Adrenal gland (tissue), 5 donors: ENCODE data around the gene DMD.

ENCODE experiments used
- CTCF ChIP-seq, 6 experiments: fragments of 450-650 bp in 4 of 6; fragments of 200-600 bp in 2 of 6; sonication (generic) in 1 of 6; IDR thresholded peaks; 1 replicate in 5 of 6; 2 replicates in 1 of 6; pipeline versions ENCODE4 v1.5.1 to v1.8.0; 2016 to 2021; ENCODE audit warnings: antibody characterized with exemption in 6 of 6, mild to moderate bottlenecking in 2 of 6, moderate library complexity in 1 of 6
- POLR2A ChIP-seq, 2 donors: fragments of 450-650 bp; IDR thresholded peaks; one replicate each; pipeline ENCODE4 v1.6.1; 2017; ENCODE audit warnings: antibody characterized with exemption in 2 of 2, mild to moderate bottlenecking in 2 of 2, moderate library complexity in 1 of 2
- donor health status: DM: no; HTN: no; CAD: no.

- no peak for TF ChIP-seq CTCF (IDR thresholded peaks at IDR 0.05)
- TF ChIP-seq POLR2A (IDR thresholded peaks at IDR 0.05) = no peak
Observed at GRCh38 chrX:32998776-32999175, 212.6 kb downstream of the DMD start.
